Germinal center (tissue), 1 donor: ENCODE results near the gene ASXL1.
"Not testable (repeated sequence)": the region's sequence is repeated elsewhere in the genome, so short reads cannot be mapped to it uniquely, and the experiment has no call there.

Source experiments
- DNase-seq: peaks from one replicate; pipeline ENCODE4 v3.0.0; 2012; ENCODE audit warnings: mixed read lengths, low spot score

ASXL1 gene

GRCh38 chr20:32407131-32407750 is 49.1 kb downstream of the ASXL1 start:
- not testable (repeated sequence) for DNase-seq

DNA sequence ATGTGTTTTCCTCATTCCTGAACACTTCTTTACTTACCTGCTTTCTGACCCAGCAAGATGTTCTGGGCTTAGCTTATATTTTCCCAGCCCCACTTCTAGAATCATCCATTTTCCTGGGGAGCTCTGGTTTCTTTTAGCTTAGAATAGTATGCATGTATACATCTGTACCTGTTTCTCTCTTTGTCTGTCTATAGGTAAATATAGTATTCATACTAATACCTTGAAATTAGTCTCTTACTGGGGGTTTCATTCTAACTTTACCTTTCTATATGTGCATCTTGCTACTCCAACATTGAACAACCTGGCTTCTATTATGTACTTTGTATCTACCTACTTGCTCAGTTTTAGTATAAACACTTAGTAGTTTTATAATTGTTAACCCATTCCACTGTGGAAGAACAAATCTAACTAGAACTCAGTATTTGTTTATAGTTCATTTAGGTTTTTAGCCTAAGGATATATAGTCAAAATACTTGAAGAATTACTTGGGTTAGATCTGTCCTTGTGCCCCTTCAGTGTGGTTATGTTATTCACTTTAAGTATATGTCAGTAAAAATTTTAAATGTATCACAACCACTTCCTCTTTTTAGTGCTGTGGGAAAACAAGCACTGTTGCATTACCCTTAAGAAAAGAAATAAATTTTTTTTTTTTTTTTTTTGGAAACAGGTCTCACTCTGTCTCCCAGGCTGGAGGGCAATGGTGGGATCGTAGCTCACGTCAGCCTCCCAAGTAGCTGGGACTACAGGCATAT is 54.0 kb downstream of the ASXL1 start:
- peak; percentile 30 for DNase-seq

- DNase-seq, result no peak
Observed at GRCh38 chr20:32415494-32415893, 57.4 kb downstream of the ASXL1 start.

DNA sequence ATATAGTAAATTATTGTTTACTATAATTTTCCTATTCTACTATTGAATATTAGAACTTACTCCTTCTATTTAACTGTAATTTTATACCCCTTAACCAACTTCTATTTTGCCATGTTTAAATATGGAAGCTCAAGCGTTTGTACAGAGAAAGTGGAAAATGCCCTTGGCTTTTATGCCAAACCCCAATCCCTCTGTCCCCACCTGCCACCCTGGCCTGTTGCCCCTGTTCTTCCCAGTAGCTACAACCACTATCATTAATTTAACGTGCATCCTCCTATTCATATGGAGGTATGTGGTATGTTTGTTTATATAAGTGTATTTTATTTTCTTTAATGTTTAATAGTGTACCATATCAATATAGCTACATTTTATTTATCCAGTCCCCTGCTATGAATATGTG is 58.1 kb downstream of the ASXL1 start:
- no peak for DNase-seq

GRCh38 chr20:32418376-32418775 is 60.2 kb downstream of the ASXL1 start:
- no peak for DNase-seq

GRCh38 chr20:32421290-32421689 is 63.2 kb downstream of the ASXL1 start:
- DNase-seq, result no peak

DNA sequence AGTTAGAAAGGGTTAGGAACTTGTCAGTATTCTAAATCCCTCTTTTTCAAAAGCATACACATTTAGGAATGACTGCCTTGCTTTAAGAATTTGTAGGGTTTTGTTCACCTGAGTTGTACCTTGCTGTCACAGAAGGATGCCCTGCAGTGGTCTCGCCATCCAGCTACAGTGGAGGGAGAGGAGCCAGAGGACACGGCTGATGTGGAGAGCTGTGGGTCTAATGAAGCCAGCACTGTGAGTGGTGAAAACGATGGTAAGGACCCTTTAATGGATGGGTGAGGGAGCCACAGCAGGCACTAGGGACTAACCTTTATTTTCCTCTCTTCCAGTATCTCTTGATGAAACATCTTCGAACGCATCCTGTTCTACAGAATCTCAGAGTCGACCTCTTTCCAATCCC is 69.9 kb downstream of the ASXL1 start:
- no peak for DNase-seq

- DNase-seq, result no peak
Observed at GRCh38 chr20:32429343-32429742, 71.2 kb downstream of the ASXL1 start.

- no peak for DNase-seq
Observed at GRCh38 chr20:32429745-32430360, 71.7 kb downstream of the ASXL1 start.

DNA sequence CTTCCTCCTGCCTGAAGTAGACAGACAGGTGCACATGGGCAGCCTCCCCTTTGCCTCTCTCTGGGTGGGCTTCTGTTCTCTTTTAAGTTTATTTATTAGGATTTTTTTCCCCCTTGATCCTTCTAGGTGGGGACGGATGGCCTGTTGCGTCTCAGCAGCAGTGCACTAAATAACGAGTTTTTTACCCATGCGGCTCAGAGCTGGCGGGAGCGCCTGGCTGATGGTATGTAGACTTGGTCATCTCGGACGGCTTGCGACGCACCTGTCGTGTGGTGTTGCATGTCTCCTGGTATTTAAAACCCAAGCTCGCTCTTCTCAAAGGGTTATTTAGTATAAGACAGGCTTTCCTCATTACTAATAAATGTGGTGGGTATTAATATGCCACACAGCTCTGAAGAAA is 73.3 kb downstream of the ASXL1 start:
- DNase-seq, result no peak

DNA sequence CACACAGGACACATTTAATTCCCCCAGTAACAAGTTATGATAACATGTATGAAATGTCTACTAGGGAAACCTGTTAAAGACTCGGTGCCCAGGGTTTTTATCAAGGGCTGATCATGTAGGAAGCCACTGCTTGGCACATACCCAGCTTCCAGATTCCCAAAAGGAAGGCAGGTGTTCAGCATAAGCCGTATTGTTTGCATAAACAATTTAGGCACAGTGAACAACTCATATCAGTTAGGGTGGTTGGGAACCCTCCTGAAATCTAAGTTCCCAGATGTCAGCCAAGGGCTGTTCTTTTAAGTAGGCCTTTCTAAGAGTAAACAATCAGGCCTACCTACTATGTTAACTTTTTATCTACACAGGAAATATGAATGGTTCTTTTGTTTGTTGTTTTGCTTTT is 74.1 kb downstream of the ASXL1 start:
- no peak for DNase-seq

DNA sequence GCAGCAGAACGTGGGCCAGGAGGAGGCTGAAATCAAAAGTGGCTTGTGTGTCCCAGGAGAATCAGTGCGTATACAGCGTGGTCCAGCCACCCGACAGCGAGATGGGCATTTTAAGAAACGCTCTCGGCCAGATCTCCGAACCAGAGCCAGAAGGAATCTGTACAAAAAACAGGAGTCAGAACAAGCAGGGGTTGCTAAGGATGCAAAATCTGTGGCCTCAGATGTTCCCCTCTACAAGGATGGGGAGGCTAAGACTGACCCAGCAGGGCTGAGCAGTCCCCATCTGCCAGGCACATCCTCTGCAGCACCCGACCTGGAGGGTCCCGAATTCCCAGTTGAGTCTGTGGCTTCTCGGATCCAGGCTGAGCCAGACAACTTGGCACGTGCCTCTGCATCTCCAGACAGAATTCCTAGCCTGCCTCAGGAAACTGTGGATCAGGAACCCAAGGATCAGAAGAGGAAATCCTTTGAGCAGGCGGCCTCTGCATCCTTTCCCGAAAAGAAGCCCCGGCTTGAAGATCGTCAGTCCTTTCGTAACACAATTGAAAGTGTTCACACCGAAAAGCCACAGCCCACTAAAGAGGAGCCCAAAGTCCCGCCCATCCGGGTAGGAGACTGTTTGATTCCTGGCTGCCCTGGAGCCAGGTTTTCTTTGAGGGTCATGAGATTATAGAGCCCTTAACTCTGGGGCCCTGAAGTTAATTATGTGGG is 75.3 kb downstream of the ASXL1 start:
- no peak for DNase-seq

GRCh38 chr20:32434434-32434833 is 76.3 kb downstream of the ASXL1 start:
- no peak for DNase-seq

GRCh38 chr20:32435449-32436107 is 77.4 kb downstream of the ASXL1 start:
- DNase-seq, result no peak

- no peak for DNase-seq
Observed at GRCh38 chr20:32436142-32436861, 78.2 kb downstream of the ASXL1 start.

DNA sequence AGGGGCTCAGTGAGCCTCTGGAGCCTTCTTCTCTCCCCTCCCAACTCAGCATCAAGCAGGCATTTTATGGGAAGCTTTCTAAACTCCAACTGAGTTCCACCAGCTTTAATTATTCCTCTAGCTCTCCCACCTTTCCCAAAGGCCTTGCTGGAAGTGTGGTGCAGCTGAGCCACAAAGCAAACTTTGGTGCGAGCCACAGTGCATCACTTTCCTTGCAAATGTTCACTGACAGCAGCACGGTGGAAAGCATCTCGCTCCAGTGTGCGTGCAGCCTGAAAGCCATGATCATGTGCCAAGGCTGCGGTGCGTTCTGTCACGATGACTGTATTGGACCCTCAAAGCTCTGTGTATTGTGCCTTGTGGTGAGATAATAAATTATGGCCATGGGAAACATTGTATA is 78.8 kb downstream of the ASXL1 start:
- DNase-seq, result no peak

DNA sequence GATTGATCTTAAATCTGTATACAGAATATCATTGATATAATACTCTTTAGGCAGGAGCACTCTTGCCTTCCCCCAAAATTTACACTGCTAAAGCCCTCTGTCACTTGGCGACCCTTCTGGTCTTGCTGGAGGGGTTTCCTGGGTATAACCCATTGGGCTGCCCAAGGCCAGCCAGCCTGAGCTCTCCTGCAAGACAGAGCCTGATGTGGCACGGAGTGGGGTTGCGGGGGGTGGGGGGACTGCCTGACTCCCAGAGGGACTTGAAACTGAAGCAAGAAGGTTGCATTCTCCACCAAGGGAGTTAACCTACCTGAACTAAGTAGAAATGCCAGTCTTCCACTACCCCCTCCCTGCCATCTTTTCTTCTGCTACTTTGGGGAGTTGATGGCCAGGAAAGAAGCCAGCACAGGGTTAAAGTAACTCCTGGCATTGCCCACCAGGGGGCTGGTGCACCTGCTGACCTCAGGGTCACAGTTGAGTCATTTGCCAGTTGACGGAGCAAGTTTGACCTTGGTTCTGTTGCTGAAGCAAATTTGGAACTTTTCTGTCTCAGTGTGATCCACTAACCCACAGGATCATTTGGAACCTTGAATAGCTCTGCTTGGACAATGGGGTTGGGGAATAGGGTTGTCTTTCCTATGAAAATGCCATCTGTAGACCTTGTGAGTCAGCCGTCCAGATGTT is 79.4 kb downstream of the ASXL1 start:
- no peak for DNase-seq

- DNase-seq, result no peak
Observed at GRCh38 chr20:32438331-32438858, 80.3 kb downstream of the ASXL1 start.

DNA sequence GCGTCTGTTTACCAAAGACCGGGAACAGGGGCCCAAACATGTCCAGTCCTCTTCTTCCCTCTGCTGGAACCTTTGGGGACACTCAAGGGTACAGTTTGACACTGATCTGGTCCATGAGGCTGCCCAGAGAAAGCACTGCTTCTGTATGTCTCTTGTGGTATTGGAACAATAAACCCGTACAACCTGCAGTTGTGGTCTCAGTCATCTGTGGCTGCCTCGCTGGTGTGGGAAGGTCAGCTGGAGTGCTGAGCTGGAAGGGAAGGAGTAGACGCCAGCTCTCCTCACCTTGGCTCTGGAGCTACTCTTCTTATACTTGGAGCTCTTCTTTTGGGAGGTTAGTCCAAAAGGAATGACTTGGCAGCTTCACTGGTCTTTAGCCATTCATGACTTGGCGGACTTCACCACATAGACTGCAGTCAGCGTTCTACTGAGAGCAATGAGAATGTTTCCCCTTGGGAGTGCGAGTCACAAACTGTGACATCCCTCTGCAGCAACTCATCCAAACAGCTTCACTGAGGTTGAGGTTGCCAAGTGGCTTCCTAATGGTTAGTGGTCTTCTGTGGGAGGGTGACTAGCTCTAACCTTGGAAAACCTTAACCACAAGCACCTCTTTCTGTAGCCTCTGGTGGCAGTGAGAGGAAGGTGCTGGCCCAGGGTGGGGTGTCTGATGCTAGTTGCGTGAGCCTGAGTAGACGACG is 81.2 kb downstream of the ASXL1 start:
- DNase-seq, result no peak
